ENCODE results near the gene METAP2. TPM values are rescaled to one million over a fixed set of nuclear protein-coding genes. Genes with fewer than 3 reads are reported as not detected.
"Not testable (repeated sequence)": the region's sequence is repeated elsewhere in the genome, so short reads cannot be mapped to it uniquely, and the experiment has no call there.

METAP2 gene
- total RNA-seq, 4 donors from 2014 or later, result 56.6 to 87.1 (median 71.8) TPM

DNA sequence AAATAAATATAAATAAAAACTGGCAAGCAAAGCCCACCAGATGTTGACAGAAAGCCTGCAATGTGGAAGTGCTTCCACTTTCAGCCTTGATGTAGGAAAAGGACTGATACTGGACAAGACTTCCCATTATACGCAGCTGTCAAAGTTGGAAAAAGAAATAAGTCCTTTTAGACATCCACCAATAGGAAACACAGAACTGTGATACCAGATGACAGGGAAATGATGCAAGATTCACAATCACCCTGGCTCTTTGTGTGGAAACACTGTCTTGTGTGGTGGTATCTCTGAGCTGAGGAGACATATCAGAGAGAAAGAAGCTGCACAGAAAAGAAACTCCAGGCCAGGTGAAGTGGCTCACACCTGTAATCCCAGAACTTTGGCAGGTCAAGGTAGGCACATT, 13.8 kb upstream of the METAP2 start:
- intact Hi-C loops (cut with DNase I; ENCODE audit: low total_unique reads), result no loop called here
- no peak overlapping the region for H3K4me3 ChIP-seq (ENCODE audit: low read depth, poor library complexity, severe bottlenecking)
- TF ChIP-seq POLR2A (IDR thresholded peaks at IDR 0.05) (no peak), CTCF (IDR thresholded peaks at IDR 0.05) (no peak)
- WGBS, 2 donors, result 62 to 82% methylated on average over 1 of the region's 1 CpG
- DNase-seq (ENCODE audit: low spot score in 2 of 2), result no peak

DNA sequence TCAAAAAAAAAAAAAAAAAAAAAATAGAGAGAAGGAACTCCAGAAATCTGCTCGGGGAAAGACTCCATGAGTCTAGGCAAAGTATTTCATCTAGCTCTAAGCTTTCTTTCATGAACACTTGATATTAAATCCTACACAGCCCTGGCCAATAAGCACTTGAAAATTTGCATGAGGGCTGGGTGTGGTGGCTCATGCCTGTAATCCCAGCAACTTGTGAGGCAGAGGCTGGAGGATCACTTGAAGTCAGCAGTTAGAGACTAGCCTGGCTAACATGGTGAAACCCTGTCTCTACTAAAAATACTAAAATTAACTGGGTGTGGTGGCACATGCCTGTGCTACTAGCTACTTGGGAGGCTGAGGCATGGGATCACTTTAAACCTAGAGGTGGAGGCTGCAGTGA, 13.1 kb upstream of the METAP2 start:
- intact Hi-C loops (cut with DNase I; ENCODE audit: low total_unique reads), result no loop called here
- no peak overlapping the region for H3K4me3 ChIP-seq (ENCODE audit: low read depth, poor library complexity, severe bottlenecking)
- TF ChIP-seq CTCF (IDR thresholded peaks at IDR 0.05), result no peak
- no peak for TF ChIP-seq POLR2A (IDR thresholded peaks at IDR 0.05)
- 67 to 74% methylated on average over 1 of the region's 1 CpG for WGBS, 2 donors
- DNase-seq (ENCODE audit: low spot score in 2 of 2), result no peak

- intact Hi-C loops (cut with DNase I; ENCODE audit: low total_unique reads), result no loop called here
- WGBS, 2 donors, result 85 to 88% methylated on average over 4 of the region's 4 CpGs
- no peak for DNase-seq (ENCODE audit: low spot score in 2 of 2)
- no peak for TF ChIP-seq POLR2A (IDR thresholded peaks at IDR 0.05)
- no peak for TF ChIP-seq CTCF (IDR thresholded peaks at IDR 0.05)
- no peak overlapping the region for H3K4me3 ChIP-seq (ENCODE audit: low read depth, poor library complexity, severe bottlenecking)
These were observed 11.9 kb upstream of the METAP2 start for GRCh38 chr12:95462081-95462480.

DNA sequence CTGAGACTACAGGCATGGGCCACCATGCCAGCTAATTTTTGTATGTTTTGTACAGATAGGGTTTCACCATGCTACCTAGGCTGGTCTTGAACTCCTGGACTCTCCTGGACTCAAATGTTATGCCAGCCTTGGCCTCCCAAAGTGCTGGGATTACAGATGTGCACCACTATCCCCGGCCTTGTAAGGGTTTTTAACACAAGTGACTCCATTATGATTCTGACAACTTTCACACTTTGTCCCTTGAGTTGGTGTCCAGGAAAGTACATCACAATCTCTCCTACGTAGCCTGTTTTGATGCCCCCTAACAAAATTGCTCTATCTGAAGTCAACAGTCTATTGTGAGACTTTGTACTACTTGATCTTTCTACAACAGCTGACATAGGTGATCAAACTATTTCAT, 11.4 kb upstream of the METAP2 start:
- 93 to 95% methylated on average over 2 of the region's 2 CpGs for WGBS, 2 donors
- intact Hi-C loops (cut with DNase I; ENCODE audit: low total_unique reads), result no loop called here
- TF ChIP-seq CTCF (IDR thresholded peaks at IDR 0.05) (no peak), POLR2A (IDR thresholded peaks at IDR 0.05) (no peak)
- no peak for DNase-seq (ENCODE audit: low spot score in 2 of 2)
- H3K4me3 ChIP-seq (ENCODE audit: low read depth, poor library complexity, severe bottlenecking), result no peak overlapping the region

DNA sequence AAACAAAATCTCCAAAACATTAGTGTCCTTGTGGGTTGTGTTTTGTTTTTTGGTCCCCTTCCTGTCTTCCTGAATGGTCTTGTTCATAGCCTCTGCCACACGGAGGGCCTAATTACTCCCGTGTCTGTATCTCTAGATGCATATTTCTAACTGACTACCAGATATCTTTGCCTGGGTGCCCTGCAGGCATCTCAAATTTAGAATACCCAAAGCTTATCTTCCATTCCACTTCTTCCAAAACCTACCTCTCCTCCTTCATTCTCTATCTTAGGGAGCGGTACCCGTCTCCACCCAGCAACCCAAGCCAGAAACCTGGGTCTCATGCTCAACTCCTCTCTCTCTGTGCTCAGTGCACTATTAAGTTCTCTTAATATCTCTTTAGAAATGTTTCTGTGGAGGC, 10.9 kb upstream of the METAP2 start:
- no peak for TF ChIP-seq POLR2A (IDR thresholded peaks at IDR 0.05)
- no peak for TF ChIP-seq CTCF (IDR thresholded peaks at IDR 0.05)
- no peak for DNase-seq (ENCODE audit: low spot score in 2 of 2)
- H3K4me3 ChIP-seq (ENCODE audit: low read depth, poor library complexity, severe bottlenecking), result no peak overlapping the region
- intact Hi-C loops (cut with DNase I; ENCODE audit: low total_unique reads), result no loop called here
- WGBS, 2 donors, result 55 to 69% methylated on average over 4 of the region's 4 CpGs

GRCh38 chr12:95463776-95464175, 10.2 kb upstream of the METAP2 start:
- DNase-seq (ENCODE audit: low spot score in 2 of 2); H3K4me3 ChIP-seq (ENCODE audit: low read depth, poor library complexity, severe bottlenecking); intact Hi-C loops (cut with DNase I; ENCODE audit: low total_unique reads): not testable (repeated sequence)
- 67 to 77% methylated on average over 4 of the region's 4 CpGs for WGBS, 2 donors
